GM21529 (cell line): ENCODE results near the gene RUNX3.
A peak's percentile ranks its signal among the peaks of the same experiment; 100 is the strongest.
"Not testable (repeated sequence)": the region's sequence is repeated elsewhere in the genome, so short reads cannot be mapped to it uniquely, and the experiment has no call there.

Experiments
- ATAC-seq: cut with Tn5 transposase; IDR thresholded peaks from one replicate; pipeline ENCODE4 v1.9.1; 2021; ENCODE audit not compliant: unreplicated experiment

The RUNX3 gene

GRCh38 chr1:24930260-24931145 is at the start of gene RUNX3:
Gene RUNX3 (minus strand): TSS chr1:24930276. CDS start chr1:24929868, 408 bp downstream.
- ATAC-seq = peak; percentile 63

DNA sequence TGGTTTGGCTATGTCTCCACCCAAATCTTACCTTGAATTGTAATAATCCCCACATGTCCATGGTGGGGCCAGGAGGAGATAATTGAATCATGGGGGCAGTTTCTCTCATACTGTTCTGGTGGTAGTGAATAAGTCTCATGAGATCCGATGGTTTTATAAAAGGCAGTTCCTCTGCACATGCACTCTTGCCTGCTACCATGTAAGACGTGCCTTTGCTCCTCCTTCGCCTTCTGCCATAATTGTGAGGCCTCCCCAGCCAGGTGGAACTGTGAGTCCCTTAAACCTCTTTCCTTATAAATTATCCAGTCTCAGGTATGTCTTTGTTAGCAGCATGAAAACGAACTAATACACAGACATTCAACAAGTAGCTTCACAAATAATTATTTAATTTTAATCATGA is 49.2 kb upstream of the RUNX3 start:
- not testable (repeated sequence) for ATAC-seq

DNA sequence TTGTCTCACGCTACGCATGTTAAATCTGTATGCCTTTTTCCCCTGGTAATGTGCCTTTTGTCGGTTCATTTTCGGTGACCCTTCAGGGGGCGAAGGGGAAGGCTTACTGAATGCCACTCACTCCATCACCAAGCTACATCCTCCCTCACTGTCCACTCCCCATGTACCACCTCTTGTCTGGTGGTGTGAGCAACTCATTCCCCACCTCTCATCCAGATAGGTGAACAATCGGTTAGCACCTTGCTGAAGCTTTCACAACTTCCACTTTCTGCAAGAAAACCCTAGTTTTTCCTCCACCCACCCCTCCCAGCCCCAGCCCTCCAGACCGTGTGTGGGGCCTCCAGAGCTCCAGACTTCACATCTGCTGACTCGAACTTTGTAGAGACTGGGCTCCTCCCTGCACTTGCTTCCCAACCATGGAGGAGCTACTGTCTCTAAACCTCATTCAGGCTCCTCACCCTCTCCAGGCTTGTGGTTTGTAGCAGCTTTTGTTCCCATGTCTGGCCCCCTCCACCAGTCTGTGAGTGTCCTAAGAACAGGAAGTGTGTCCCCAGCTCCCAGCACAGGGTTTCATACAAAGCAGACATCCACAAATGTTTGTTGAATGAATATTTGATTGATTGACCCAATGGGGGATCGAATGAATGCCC is 48.4 kb upstream of the RUNX3 start:
- no peak for ATAC-seq

DNA sequence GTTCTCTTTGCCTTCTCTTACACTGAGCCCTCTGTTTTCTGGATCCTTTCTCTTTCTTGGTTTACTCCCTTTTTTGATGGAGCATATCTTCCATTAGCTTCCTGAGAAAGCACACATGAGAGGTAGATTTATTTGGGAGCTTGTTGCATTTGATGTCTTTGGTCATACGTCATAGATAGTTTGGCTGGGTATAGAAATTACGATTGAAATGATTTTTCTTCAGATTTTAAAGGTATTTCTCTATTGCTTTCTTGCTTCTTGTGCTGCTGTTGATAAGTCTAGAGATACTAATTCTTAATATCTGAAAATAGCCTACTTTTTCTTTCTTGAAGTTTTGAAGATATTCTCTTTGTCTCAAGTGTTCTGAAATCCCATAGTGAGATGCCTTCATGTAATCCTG is 45.3 kb upstream of the RUNX3 start:
- ATAC-seq = no peak

- ATAC-seq = no peak
These were observed 43.2 kb upstream of the RUNX3 start for GRCh38 chr1:24973315-24973714.

DNA sequence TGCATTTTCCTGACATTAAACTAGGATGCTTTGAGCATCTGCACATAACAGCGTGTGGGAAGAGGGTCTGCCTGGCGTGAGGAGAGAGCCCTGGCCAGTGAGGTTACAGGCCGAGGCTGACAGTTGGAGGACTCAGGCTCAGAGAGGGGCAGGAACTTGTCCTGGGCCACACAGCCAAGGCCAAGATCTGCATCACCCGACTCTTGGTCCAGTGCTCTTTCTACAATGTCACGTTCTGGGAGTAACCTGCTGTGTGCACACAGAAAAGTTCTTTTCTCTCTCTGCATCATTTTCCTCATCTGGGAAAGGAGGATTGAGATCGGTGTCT is 42.8 kb upstream of the RUNX3 start:
- ATAC-seq = no peak

- no peak for ATAC-seq
These were observed 42.3 kb upstream of the RUNX3 start for GRCh38 chr1:24972221-24972914.

GRCh38 chr1:24970926-24971875 is 41.1 kb upstream of the RUNX3 start:
- ATAC-seq = no peak

- ATAC-seq = no peak
These were observed 40.3 kb upstream of the RUNX3 start for GRCh38 chr1:24970399-24970753.

DNA sequence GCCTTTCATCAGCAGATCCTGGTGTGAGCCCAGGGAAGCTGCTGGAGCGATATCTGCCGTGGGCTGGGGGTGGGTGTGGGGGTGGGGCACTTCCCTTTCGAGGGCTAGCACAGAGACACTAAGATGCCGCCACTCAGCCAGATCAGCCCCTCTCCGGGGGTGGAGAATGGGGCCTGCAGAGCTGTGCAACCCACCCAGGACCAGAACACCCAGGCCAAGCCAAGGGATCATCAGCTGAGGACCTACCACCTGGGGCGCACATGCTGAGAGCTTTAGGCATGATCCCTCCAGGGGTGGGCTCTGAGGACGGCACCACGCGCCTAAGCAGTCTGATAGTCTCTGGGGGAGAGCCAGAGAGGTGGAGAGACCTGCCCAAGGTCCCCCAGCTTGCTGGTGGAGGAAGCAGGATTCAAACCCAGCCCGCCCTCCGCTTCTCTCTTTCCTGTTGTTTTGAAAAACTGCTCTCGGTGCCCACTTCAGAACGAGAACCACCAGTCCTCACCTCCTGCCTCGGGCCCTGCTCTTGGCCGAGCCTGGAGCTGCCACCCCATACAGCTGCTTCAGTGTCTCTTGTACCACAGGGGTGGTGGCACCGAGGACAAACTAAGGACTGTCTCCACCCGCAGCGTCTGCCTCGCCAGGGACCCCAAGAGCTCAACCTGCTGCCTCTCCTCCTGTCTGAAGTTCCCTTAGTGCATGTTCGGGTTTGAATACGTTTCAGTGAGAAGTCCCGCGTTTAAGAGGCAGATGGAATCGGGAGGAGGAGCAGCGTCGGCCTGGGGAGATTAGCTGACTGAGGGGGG is 39.7 kb upstream of the RUNX3 start:
- no peak for ATAC-seq

DNA sequence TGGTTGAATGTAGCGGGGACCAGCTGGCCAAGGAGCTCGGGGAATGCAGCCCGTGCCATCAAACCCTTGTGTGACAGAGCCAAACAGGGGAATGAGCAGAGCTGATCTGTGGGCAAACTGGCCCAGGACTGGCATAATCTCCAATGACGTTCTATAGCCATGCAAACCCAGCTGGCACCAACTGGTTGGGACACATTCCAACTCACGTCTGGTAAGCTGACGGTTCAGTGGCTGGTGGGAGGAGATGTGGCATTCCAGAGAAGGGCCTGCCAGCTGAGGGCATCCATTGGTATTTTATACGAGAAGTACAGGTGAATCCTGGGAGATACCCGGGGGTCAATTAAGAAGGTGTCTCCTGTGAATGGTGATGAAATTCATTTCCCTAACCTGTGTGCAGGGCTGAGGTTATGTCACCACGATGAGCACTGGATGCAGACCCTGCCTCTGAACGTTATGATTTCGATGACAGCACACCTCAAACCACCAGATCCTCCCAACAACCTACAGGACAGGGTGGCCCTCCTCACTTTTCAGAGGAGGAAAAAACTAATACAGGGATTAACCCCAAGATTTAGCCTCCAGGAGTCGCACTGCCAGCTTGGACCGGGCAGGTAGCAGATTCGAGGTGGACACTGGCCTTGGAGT is 39.0 kb upstream of the RUNX3 start:
- ATAC-seq = no peak

DNA sequence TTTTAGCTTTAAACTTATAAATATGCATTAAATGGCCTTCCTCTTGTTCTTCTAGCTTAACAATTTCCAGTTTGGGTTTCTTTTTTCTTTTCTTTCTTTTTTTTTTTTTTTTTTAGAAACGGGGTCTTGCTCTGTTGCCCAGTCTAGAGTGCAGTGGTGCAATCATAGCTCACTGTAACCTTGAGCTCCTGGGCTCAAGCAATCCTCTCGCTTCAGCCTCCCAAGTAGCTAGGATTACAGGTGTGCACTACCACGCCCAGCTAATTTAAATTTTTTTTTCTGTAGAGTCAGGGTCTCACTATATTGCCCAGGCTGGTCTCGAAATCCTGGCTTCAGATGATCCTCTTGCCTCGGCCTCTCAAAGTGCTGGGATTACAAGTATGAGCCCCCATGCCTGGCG is 37.9 kb upstream of the RUNX3 start:
- ATAC-seq = no peak

DNA sequence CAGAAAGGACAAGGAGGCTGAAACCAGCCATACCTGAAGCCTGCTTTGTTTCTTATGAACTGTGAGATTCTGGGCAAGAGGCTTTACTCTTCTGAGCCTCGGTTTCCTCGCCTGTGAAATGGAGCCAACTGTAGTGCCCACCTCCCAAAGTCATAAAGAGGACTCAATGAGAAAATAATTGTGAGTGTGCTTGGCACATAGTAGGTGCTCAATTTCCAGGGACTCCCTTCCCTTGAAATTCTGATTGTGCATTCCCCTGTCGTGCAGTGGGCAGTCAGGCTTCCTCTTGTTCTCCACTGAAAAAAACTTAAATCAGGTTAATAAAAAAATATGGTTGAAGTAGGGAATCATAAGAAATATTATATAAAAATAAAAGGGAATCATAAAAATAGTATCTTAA is 37.5 kb upstream of the RUNX3 start:
- no peak for ATAC-seq

GRCh38 chr1:24966724-24967346 is 36.8 kb upstream of the RUNX3 start:
- ATAC-seq = no peak

- no peak for ATAC-seq
These were observed 36.1 kb upstream of the RUNX3 start for GRCh38 chr1:24966121-24966723.

GRCh38 chr1:24965571-24965930 is 35.5 kb upstream of the RUNX3 start:
- ATAC-seq = no peak

- ATAC-seq = peak; percentile 79
These were observed 34.9 kb upstream of the RUNX3 start for GRCh38 chr1:24964811-24965570.
